ENCODE data around the gene MLXIP. TPM values are rescaled to one million over a fixed set of nuclear protein-coding genes. Genes with fewer than 3 reads are reported as not detected.
"Not testable (repeated sequence)": the region's sequence is repeated elsewhere in the genome, so short reads cannot be mapped to it uniquely, and the experiment has no call there.

MLXIP gene
- polyA plus RNA-seq, 3 donors = 30.5 to 40.5 (median 35.0) TPM

- no peak for DNase-seq (ENCODE audit: extremely low read depth in 1 of 11, low read depth in 9 of 11, low spot score in 4 of 11)
Observed at GRCh38 chr12:122106843-122107242, 28.3 kb downstream of the MLXIP start.

DNA sequence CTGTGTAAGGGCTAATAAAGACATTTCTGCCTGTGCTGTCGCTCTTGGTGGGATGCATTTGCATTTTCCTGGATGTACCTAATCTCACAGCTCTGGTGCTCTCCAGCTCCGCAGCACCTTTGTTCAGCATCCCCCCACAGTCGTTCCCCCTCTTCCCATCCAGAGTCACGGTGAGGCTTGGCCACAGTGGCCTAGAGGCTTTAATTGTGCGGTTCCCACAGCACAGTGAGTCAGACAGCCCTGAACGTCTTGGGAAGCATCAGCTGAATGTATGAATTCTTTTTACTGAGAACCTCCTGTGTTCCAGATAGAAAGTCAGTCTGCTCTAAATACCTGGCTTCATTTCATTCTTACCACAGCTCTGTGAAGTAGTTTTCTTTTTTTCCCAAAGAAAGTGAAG, 28.7 kb downstream of the MLXIP start:
- DNase-seq (ENCODE audit: extremely low read depth in 1 of 11, low read depth in 9 of 11, low spot score in 4 of 11) = no peak

DNA sequence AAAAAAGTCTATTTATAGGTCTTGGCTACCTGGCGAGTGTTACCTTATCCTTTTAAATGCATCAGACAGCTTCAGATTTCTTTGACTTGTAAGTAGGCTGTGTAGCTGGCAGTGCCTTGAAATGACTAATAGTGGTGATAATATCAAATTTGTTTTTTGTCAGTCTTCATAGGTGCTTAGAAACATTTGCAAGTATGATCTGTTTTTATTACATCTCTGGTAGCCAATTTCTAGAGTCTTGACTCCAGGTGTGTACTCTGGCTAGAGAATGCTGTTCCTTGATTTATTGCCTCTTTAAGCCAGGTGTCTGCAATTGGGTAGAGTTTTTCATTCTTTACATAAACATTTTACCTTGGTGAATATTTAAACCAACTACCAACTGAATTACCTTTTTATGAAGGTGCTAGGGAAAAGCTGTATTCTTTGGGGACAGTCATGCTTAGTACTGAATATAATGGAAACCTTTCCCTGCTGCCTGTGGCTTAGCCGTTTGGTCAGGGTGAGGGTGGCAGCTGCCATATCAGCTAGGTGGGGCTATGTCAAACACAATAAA, 32.6 kb downstream of the MLXIP start:
- no peak for DNase-seq (ENCODE audit: extremely low read depth in 1 of 11, low read depth in 9 of 11, low spot score in 4 of 11)

- no peak for DNase-seq (ENCODE audit: extremely low read depth in 1 of 11, low read depth in 9 of 11, low spot score in 4 of 11)
Observed at GRCh38 chr12:122116707-122117535, 38.4 kb downstream of the MLXIP start.

- no peak for DNase-seq (ENCODE audit: extremely low read depth in 1 of 11, low read depth in 9 of 11, low spot score in 4 of 11)
Observed at GRCh38 chr12:122117979-122118378, 39.4 kb downstream of the MLXIP start.

DNA sequence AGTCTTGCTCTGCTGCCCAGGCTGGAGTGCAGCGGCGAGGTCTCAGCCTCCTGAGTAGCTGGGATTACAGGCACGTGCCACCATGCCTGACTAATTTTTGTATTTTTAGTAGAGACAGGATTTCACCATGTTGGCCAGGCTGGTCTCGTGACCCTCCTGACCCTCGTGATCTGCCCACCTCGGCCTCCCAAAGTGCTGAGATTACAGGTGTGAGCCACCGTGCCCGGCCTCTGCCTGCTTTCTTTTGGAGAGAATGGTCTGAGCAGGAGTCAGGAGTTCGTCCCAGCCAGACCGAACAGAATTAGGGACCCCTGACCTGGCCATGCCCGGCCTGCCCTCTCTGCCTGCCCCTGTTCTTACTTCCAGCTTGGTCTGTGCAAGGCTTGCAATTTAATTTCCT, 42.8 kb downstream of the MLXIP start:
- not testable (repeated sequence) for DNase-seq (ENCODE audit: extremely low read depth in 1 of 11, low read depth in 9 of 11, low spot score in 4 of 11)

DNA sequence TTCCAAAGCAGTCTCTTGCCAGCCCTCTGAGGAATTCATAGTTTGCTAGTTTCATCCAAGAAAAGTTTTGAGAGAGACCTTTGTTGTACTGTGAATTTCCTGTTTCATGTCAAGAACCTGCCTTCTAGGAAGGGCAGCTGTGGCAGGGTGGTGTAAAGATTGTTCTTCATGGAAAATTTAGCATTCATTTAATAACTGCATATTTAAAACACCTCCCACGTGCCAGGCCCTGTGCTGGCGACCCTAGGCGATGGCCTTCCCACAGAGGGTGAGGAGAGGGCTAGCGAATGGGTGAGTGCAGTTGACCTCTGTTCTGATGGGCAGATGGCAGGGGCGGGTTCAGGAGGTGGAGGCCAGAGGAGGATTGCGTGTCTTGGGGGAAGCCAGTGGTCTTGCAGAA, 43.2 kb downstream of the MLXIP start:
- DNase-seq (ENCODE audit: extremely low read depth in 1 of 11, low read depth in 9 of 11, low spot score in 4 of 11) = no peak

- DNase-seq (ENCODE audit: extremely low read depth in 1 of 11, low read depth in 9 of 11, low spot score in 4 of 11) = peak; percentile 33 to 82 (median 71)
Observed at GRCh38 chr12:122123051-122123760, 44.6 kb downstream of the MLXIP start.

DNA sequence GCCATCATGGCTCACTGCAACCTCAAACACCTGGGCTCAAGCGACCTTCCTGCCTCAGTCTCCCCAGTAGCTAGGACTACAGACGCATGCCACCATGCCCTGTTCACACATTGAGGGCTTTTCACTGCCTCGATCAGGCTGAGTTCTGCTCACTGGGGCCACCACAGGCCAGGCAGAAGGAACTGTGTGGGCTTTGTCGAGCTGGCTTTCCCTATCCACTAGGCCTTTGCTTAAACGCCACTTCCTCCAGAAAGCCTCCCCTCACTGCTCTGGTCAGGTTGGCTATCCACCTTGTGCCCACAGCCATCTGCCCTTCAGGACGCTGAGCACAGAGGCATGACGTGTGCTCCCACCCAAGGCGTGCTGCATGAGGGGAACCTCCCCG, 45.2 kb downstream of the MLXIP start:
- DNase-seq (ENCODE audit: extremely low read depth in 1 of 11, low read depth in 9 of 11, low spot score in 4 of 11) = no peak

DNA sequence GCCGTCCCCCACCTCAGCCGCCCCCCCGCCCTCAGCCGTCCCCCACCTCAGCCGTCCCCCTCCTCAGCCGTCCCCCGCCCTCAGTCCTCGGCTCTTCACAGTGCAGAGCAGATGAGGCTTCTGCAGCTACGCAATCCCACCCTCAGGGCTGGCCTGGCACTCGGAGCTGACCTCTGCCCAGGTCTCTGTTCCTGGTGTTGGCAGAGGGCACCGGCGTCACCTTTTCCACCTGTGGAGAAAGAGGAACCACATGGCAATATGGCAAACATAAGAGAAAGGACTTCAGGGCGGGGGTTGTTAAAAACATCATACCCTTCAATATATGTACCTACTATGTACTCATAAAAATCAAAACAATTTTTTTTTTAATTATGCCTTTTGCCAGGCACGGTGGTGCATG, 45.8 kb downstream of the MLXIP start:
- no peak for DNase-seq (ENCODE audit: extremely low read depth in 1 of 11, low read depth in 9 of 11, low spot score in 4 of 11)

DNA sequence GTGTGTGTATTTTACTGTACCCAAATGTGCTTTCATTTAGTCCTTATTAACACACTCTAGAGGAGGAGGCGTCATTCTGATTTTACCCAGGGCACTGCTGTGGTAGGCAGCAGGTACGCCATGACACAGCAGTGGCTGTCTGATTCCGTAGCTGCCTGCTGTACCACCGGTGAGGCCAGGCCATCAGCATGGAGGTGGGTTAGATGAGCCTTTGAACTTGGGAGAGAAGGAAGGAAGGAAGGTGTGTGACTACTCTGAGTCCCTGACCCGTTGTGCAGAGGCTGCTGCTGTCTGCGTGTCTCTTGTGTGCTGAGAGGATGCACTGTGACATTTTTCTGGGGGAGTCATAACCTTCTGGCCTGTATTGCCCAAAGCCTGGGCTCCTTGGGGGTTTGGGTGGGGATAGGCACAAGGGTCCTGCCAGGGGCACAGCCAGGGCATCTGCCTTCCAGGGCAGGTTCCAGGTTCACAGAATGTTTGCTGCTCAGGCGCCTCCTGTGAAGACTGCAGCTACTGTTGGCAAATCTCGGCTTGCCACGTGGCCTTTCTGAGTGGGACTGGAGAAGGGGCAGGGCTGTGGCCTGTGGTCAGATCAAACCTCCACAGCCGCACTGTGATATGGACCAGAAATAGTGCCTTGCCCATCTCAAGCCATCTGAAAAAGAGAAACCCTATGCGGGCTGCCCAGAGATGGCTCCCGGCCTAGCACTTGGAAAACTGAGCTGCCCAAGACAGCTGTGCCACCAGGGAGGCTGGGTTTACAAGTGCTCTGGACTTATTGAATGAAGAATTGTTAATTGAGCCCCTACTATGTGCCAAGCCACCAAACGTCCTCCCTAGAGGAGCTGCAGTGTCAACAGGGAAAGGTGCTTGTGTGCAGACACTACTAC, 47.1 kb downstream of the MLXIP start:
- no peak for DNase-seq (ENCODE audit: extremely low read depth in 1 of 11, low read depth in 9 of 11, low spot score in 4 of 11)

- no peak for DNase-seq (ENCODE audit: extremely low read depth in 1 of 11, low read depth in 9 of 11, low spot score in 4 of 11)
Observed at GRCh38 chr12:122126342-122126635, 47.7 kb downstream of the MLXIP start.

- DNase-seq (ENCODE audit: extremely low read depth in 1 of 11, low read depth in 9 of 11, low spot score in 4 of 11) = no peak
Observed at GRCh38 chr12:122126713-122127597, 48.4 kb downstream of the MLXIP start.

DNA sequence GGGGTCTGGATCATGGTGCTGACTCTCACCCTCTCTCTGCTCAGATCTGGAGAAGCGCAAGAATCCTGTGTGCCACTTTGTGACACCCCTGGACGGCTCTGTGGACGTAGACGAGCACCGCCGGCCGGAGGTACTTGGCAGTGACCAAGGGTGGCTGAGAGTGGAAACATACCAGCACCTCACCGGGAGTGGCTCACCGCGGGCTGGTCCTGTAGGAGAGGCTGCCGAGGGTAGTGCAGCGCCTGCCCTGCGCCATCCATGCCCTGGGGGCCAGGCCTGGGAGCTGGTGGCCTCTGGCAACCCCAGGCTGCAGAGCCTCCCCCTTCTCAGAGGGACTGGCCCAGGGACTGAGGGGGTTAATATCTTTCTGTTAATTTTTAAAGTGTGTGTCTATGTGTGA, 49.3 kb downstream of the MLXIP start:
- no peak for DNase-seq (ENCODE audit: extremely low read depth in 1 of 11, low read depth in 9 of 11, low spot score in 4 of 11)

DNA sequence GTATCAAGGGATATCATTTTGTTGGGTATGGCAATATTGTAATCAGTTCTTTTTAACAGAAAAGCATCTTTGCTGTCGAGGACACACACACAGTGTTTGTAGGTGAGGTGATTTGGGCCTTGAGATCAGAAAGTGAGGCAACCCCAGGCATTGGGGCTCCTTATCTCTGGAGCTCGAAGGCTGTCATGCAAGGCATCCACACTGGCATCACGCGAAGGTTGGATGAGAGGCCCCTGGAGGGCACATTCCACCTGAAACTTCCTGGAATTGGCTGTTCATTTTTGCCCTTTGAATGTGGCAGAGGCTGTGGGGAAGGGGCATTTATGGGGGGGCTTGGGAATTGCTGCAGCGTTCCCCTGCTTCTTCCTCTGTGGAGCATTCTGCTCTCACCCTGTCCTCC, 49.9 kb downstream of the MLXIP start:
- DNase-seq (ENCODE audit: extremely low read depth in 1 of 11, low read depth in 9 of 11, low spot score in 4 of 11) = no peak

DNA sequence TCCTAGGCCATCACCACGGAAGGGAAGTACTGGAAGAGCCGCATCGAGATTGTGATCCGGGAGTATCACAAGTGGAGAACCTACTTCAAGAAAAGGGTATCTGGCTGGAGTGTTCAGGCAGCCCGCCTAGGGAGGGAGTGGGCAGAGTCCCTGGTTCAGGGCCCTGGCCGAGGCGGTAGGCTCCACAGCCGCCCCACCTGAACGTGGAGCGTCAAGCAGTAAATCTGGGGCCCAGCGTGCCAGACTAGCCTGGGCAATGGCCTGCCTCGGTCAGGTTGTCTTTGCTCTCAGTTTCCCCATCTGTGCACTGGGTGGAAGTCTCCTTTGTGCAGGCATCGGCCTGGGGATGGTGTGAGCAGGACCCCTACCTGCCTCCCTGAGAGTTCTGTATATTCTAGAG, 50.6 kb downstream of the MLXIP start:
- DNase-seq (ENCODE audit: extremely low read depth in 1 of 11, low read depth in 9 of 11, low spot score in 4 of 11) = no peak

DNA sequence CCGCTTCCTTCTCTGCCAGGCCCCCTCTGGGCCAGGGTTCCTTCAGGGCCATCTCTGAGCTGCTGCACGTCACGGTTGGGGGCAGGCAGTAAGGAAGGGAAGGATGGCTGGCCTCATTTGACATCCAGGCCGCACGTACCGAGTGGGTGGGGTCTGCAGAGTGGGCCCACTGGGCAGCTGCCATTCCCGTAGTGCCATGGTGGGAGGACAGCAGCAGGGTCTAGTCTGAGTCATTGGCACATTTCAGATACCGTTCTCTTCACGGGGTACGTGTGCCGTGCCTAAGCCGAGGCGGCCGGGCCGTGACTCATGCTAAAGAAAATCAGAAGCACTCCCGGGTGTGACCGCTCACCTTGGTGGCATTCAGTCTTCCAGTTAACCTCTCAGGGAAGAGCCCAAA, 51.6 kb downstream of the MLXIP start:
- no peak for DNase-seq (ENCODE audit: extremely low read depth in 1 of 11, low read depth in 9 of 11, low spot score in 4 of 11)

GRCh38 chr12:122133192-122133950, 54.8 kb downstream of the MLXIP start:
- no peak for DNase-seq (ENCODE audit: extremely low read depth in 1 of 11, low read depth in 9 of 11, low spot score in 4 of 11)
